Omental fat pad (tissue), 4 donors: ENCODE data around the gene ALDH1A1. TPM values are rescaled to one million over a fixed set of nuclear protein-coding genes. Genes with fewer than 3 reads are reported as not detected.

Experiments used
- ATAC-seq: fragments of 150-250 bp; one replicate; pipeline ENCODE4 v1.9.1; 2016; ENCODE audit warnings: mild to moderate bottlenecking, moderate library complexity; ENCODE audit not compliant: low FRiP score
- DNase-seq: peaks from one replicate; pipeline ENCODE4 v3.0.0-alpha.2; 2019; ENCODE audit warnings: low spot score
- CTCF ChIP-seq, 3 donors: fragments of 450-650 bp; IDR thresholded peaks; one replicate each; pipeline ENCODE4 v1.5.1; 2016 to 2017; ENCODE audit warnings: antibody characterized with exemption in 3 of 3, mild to moderate bottlenecking in 3 of 3, moderate library complexity in 2 of 3
- total RNA-seq, 4 donors: library from RNA; depleted of rRNA; stranded (reverse); fragments of >200 nt; gene quantifications; one replicate each; pipeline ENCODE4 v1.1.0, GENCODE V29; 2016

ALDH1A1 gene
- total RNA-seq, 4 donors from 2014 or later = 119 to 151 (median 138) TPM

- no peak for DNase-seq
- TF ChIP-seq CTCF (IDR thresholded peaks at IDR 0.05) = no peak
- ATAC-seq = no peak
Measured at GRCh38 chr9:72906810-72907209, 46.0 kb downstream of the ALDH1A1 start.

- DNase-seq (no peak), ATAC-seq (no peak)
- no peak for TF ChIP-seq CTCF (IDR thresholded peaks at IDR 0.05)
Measured at GRCh38 chr9:72905514-72906480, 47.1 kb downstream of the ALDH1A1 start.

- no peak for TF ChIP-seq CTCF (IDR thresholded peaks at IDR 0.05)
- DNase-seq (no peak), ATAC-seq (no peak)
Measured at GRCh38 chr9:72904267-72905093, 48.4 kb downstream of the ALDH1A1 start.

- no peak for TF ChIP-seq CTCF (IDR thresholded peaks at IDR 0.05)
- ATAC-seq = no peak
- no peak for DNase-seq
Measured at GRCh38 chr9:72903103-72903502, 49.8 kb downstream of the ALDH1A1 start.

GRCh38 chr9:72902268-72902667 is 50.6 kb downstream of the ALDH1A1 start:
- DNase-seq (no peak), ATAC-seq (no peak)
- no peak for TF ChIP-seq CTCF (IDR thresholded peaks at IDR 0.05)

GRCh38 chr9:72899734-72900477 is 52.9 kb downstream of the ALDH1A1 start:
- ATAC-seq (no peak), DNase-seq (no peak)
- TF ChIP-seq CTCF (IDR thresholded peaks at IDR 0.05) = no peak
